HS-27A (cell line): ENCODE data around the gene KCNMA1.

Experiments used
- DNase-seq: peaks from one replicate; pipeline ENCODE4 v3.0.0-alpha.2; 2012; ENCODE audit warnings: low read depth, missing footprints

The KCNMA1 gene

GRCh38 chr10:77177589-77177988, 460.0 kb downstream of the KCNMA1 start:
- no peak for DNase-seq

- no peak for DNase-seq
Measured at GRCh38 chr10:77177161-77177560, 460.4 kb downstream of the KCNMA1 start.

GRCh38 chr10:77176232-77176631, 461.4 kb downstream of the KCNMA1 start:
- no peak for DNase-seq

DNA sequence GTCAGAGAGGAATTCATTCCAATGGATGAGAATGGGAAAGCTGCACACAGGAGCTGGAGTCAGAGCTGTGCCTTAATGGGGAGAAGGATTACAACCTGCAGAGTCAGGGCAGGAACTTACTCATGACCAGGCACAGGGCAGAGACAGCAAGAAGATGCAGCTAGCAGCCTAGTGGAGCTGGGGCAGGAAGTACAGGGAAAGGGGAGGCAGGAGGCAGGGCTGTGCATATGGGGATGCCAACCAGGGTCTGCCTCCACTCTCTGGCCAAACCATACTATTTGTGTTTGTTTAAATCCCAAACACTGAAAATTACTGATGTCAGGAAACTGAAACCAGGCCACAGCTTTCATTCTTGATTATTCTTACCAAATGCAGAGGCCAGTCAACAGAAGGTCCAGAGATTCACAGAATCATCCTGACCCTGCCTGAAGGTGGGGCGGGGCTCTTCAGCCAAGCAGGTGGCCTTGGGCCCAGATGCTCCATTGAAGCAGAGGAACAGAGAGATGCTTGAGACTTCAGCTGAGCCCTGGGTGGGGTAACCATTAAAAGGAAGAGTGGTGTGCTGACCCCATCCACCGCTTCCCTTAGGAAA, 461.9 kb downstream of the KCNMA1 start:
- DNase-seq = no peak

DNA sequence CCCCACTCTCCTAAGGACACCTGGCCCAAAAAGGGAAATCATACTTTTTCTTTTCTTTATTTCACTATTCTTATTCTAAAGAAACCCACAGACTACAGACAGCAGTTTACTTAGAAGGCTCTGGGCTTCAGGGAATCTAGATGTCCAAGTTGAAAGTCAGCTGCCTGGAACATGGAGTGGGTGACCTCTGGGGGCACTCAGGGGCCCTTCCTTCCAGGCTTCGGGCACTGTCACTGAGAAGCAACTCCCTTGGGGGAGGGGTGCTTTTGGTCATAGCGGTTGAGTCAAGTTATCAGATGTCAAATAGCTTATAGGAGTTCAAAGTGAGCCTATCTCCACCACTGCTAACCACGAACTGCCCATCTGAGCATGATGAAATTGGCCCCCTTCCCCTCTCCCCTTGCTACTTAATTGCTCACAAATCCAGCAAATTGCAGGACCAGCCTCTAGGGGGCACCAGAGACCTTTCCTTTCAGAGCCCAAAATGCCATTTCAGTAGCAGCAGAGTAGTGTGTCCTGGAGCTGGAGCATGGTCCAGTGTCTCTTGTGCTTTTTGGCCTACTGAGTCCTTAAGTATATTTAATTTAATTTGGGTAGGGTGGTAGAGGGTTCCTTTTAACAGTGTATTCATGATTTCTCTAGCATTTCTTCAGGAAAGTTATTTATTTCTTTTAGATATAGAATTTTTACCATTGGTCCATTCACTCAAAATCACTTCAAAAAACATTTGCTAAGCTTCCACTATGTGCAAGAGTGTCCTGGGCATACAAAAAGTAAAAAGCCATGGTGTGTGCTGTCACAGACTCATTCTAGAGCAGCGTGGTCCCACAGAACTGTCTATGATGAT, 463.8 kb downstream of the KCNMA1 start:
- DNase-seq = no peak

GRCh38 chr10:77172086-77172485, 465.5 kb downstream of the KCNMA1 start:
- no peak for DNase-seq

GRCh38 chr10:77168861-77169260, 468.7 kb downstream of the KCNMA1 start:
- no peak for DNase-seq

DNA sequence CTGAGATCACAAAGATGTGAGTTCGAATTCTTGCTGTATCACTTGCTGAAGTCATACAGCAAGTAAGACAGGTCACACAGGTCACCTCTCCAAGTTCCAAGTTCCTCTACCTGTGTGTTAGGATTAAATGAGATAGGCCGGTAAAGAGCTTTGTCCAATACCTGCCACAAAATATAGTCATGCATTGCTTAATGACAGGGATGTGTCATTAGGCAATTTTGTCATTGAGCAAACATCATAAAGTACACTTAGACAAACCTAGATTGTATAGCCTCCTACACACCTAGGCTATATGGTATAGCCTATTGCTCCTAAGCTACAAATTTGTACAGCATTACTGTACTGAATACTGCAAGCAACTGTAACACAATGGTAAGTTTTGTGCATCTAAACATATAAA, 469.4 kb downstream of the KCNMA1 start:
- no peak for DNase-seq

DNA sequence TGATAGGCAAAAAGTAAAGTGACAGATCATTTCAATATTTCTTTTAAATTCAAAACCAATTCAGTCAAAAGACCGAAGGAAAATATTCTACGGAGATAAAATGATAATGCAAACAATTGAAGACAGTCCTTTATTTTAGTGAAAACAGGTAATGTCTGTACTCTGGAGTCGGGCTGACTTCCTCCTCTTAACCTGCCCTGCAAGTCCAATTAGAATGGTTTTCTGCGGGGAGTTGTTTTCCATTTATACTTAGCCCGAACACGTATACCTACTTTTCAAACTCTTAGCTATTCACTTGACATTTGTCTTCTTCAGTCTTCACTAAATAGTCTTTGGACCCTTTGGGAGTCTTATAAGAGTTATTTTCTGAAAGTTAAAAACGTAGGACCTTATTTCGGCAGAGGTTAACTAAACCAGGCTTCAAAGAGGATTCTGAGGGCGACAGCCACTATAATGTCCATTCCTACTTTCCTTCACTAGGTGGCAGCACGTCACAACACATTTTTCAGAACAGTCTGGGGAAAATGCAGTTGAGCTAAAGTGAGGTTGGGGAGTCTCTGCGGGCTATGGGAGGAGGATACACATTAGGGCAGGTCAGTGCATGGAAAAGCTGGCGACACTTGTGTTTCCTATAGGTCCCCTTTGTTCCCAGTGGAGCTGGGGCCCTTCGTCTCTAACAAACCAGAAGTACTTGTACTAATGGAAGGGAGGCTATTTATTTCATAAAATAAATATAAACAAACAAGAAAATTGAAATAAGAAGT, 472.0 kb downstream of the KCNMA1 start:
- DNase-seq = no peak

- no peak for DNase-seq
Measured at GRCh38 chr10:77164616-77165311, 472.8 kb downstream of the KCNMA1 start.

GRCh38 chr10:77163670-77164348, 473.8 kb downstream of the KCNMA1 start:
- peak; percentile 79 for DNase-seq

GRCh38 chr10:77162697-77163096, 474.9 kb downstream of the KCNMA1 start:
- no peak for DNase-seq

GRCh38 chr10:77160679-77161078, 476.9 kb downstream of the KCNMA1 start:
- DNase-seq = no peak

DNA sequence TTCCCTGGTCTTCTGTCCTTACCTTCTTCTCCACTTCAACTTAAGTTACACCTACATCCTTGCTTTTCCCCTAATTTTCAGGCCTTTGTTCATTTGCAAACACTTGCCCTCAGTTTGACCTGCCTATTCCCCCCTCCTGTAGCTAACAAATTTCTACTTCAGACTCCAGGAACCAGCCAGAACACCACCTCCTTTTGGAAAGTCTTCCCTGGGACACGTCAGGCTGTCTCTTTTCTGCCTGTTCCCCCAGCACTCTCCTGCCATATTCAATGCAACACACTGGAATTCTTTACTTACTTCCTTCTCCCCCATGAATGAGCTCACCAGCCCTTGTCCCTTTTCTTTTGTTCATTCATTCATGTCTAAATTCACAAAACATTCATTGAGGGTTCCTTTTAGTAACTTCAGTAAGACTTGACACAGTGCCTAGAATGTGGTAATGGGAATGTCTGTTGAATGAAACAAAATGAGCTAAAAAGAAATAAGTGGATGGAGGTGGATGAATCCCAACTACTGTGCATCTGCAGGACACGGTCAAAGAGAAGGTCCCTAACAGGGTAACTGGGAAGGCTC, 478.0 kb downstream of the KCNMA1 start:
- DNase-seq = no peak

DNA sequence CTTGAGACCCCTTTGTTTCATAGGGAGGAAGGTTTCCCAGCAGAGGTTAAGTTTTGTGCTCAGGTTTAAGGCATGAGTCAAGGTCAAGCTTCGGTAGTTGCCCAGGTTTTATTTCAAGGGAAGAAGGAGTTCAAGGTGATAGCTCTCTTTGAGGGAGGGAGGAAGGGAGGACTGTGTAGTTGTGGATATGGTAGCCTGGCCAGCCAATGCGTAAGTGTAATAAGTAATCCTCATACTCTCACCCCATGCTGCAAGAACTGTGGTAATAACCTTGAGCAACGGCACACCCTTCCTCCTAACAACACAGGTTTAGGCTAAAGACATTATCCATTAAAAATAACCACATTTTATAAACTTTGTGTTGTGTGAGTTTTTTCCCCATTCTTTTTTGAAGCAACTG, 478.9 kb downstream of the KCNMA1 start:
- DNase-seq = no peak

GRCh38 chr10:77157248-77158019, 480.2 kb downstream of the KCNMA1 start:
- no peak for DNase-seq

GRCh38 chr10:77156406-77156879, 481.2 kb downstream of the KCNMA1 start:
- DNase-seq = no peak

- DNase-seq = no peak
Measured at GRCh38 chr10:77152256-77152655, 485.4 kb downstream of the KCNMA1 start.

DNA sequence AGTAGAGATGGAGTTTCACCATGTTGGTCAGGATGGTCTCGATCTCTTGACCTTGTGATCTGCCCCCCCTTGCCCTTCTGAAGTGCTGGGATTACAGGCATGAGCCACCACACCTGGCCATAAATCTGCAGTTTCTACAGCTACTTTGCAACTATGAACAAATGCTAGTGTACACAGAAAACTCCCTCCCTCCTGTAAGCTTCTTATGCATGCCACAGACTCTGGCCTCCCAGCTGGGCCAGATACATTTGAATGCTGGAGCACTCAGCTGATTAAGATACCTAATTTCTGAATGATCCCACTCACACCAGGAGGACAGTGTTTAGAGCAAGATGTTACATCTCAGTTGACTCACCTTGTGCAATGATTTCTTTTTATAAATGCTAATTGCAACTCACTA, 486.2 kb downstream of the KCNMA1 start:
- DNase-seq = no peak

DNA sequence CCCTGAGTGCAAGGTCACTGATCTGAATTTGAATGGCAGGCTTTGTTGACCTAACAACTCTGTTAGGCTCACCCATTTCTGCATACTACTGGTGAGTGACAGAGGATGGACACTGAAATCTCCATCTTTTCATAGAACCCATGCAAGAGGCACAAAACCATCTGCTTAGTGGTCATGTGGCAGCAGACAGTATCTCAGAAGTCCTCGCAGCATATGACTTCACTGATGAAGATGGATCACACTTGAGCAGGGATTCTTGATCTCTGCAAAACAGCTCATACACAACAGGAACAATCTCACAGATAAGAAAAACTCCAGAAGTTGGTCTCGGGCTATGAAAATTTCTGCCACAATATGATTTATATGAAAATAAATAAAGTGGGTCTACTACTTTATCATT, 487.9 kb downstream of the KCNMA1 start:
- no peak for DNase-seq
